Ramos (cell line): Measurements from ENCODE around the gene SLF2.
"Not testable (repeated sequence)": the region's sequence is repeated elsewhere in the genome, so short reads cannot be mapped to it uniquely, and the experiment has no call there.

Experiments
- in situ Hi-C: fragments of 300-500 bp; cut with MboI; formaldehyde crosslinking; loops from one replicate; pipeline ENCODE4 v1.14.3; 2022; ENCODE audit warnings: low sequenced_read_pairs; ENCODE audit not compliant: unreplicated experiment

SLF2 gene

DNA sequence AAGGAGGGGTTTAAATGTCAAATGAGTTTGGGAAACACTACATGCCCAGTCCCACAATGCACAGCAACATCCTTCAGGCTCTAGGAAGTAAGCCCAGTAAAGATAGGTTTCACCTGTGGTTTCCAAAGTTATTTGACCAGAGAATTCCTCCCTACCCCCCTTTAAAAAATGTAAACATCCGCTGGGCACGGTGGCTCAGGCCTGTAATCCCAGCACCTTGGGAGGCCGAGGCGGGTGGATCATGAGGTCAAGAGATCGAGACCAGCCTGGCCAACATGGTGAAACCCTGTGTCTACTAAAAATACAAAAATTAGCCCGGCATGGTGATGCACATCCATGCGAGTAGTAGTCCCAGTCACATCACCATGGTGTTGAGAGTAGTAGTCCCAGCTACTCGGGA is 62.6 kb downstream of the SLF2 start:
- in situ Hi-C loops, result not testable (repeated sequence)

DNA sequence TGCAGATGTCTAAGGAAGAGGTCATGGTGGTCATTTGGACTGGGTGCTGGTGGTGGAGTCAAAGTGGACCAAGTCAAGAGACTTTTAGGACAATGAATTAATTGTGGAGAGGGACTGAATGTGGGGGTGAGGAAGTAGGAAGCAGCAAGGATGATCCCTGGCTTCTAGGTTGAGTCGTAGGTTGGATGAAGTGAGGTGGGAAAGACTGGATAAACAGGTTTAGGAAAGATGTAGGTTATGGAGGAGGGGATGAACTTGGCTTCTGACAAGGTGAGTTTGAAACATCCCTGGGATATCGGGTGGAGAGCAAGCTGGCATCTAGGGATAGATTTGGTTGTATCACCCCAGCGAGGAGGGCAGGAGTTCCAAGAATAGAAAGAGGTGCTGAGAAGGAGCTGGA is 64.1 kb downstream of the SLF2 start:
- in situ Hi-C loops, result no loop called here

GRCh38 chr10:100977436-100977835 is 64.7 kb downstream of the SLF2 start:
- in situ Hi-C loops, result no loop called here

GRCh38 chr10:100978121-100978900 is 65.5 kb downstream of the SLF2 start:
- in situ Hi-C loops, result no loop called here

- in situ Hi-C loops, result no loop called here
Observed at GRCh38 chr10:100978901-100979195, 66.1 kb downstream of the SLF2 start.

GRCh38 chr10:100979791-100980272 is 67.1 kb downstream of the SLF2 start:
- in situ Hi-C loops, result no loop called here

DNA sequence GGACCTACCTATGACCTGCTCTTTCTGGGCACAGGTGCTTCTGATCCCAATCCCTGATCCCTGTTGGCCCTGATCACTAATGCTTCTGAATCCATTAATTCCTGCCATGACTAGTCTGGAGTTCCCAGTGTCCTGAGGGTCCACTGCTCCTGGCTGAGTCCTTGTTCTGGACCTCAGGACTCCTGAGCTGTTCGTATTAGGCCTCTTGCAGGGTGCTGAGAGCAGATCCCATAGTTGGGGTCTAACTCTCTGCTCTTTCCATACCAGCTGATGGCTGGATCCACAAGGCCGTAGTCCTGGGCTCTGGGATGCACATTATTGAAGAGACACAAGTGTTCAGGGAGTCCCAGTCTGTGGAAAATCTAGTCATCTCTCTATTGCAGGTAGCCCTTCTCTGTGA is 67.5 kb downstream of the SLF2 start:
- in situ Hi-C loops, result no loop called here

- in situ Hi-C loops, result no loop called here
Observed at GRCh38 chr10:100980711-100981110, 67.9 kb downstream of the SLF2 start.

GRCh38 chr10:100981178-100981772 is 68.5 kb downstream of the SLF2 start:
- in situ Hi-C loops, result no loop called here

GRCh38 chr10:100982916-100983830 is 70.4 kb downstream of the SLF2 start:
- in situ Hi-C loops, result no loop called here

GRCh38 chr10:100983868-100984671 is 71.3 kb downstream of the SLF2 start:
- in situ Hi-C loops, result no loop called here

DNA sequence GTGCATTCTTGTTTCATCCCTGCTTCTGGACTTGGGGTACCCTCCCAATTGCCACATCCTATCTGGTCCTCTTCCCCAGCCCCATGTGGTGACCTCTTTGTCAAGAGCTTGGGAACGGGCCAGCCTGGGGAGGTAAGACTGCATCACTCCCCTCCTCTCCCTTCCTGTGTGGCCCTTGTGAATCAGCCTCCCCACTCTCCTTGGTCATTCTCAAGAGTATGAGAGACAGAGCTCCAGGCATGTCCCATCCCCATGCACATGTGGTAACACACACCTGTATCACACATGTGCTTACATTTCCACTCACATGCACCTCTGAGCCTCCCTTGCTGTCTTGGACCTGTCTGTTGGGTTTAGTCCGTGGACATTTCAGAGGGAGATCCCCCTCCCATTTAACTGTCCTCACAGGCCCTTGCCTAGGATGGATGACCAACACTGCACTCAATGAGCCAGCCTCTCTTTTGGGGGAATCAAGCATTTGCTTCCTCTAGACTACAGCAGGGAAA is 72.0 kb downstream of the SLF2 start:
- in situ Hi-C loops, result no loop called here

- in situ Hi-C loops, result no loop called here
Observed at GRCh38 chr10:100985336-100985735, 72.6 kb downstream of the SLF2 start.

GRCh38 chr10:100986623-100986951 is 73.8 kb downstream of the SLF2 start:
- in situ Hi-C loops, result no loop called here

DNA sequence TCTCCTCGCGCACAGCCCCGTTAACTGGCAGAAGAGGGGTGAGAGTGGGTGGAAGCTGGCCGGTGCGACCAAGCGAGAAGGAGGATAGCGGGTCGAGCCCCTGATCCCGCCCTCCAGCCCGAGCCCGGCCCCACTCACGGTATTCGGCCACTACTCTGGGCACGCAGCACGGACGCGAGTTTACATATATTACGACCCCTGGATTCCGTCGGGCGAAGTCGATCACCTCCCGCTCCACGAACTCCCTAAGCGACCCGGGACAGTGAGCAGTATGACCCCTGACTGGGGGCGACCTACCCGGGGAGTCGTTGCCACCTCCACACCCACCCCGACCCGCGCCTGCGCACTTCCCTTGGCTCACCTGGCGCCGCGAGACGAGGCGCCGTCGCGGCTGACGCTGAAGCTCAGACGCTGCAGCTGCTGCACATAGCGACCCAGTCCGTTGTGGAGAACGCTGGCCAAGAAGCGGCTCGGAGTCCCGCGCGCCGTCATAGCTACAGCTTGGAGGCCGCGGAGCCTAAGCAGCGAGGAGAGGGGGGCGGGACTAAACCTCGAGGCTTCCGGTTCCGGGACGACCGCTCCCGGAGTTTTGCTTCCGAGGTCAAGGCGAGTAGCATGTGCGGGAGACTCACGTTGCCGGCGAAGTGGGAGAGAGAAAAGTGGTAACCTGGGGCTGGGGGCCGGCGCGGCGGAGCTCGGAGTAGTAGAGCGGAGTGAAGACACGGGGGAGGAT is 74.4 kb downstream of the SLF2 start, which contains the start of the genes MRPL43 and TWNK:
TSS of gene MRPL43 (minus strand) at position 546 of the 733 bp plus-strand sequence. CDS start at position 492, 54 bp downstream.
TSS of gene TWNK (plus strand) at position 592 of the 733 bp plus-strand sequence. CDS start 668 bp downstream, outside the sequence.
- in situ Hi-C loops, result no loop called here

- in situ Hi-C loops, result no loop called here
Observed at GRCh38 chr10:100987685-100988049, 74.9 kb downstream of the SLF2 start.

DNA sequence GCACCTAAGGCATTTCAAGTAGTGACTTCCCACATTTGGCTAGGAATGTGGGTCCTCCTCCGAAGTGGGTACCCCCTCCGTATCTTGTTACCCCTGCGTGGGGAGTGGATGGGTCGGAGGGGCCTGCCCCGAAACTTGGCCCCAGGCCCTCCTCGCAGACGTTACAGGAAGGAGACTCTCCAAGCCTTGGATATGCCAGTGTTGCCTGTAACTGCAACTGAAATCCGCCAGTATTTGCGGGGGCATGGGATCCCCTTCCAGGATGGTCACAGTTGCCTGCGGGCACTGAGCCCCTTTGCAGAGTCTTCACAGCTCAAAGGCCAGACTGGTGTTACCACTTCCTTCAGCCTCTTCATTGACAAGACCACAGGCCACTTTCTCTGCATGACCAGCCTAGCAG is 75.4 kb downstream of the SLF2 start:
- in situ Hi-C loops, result no loop called here

GRCh38 chr10:100989088-100989487 is 76.3 kb downstream of the SLF2 start:
- in situ Hi-C loops, result no loop called here

GRCh38 chr10:100993986-100994708 is 81.4 kb downstream of the SLF2 start:
- in situ Hi-C loops, result no loop called here
